Measurements from ENCODE around the gene UNC93B1.

The UNC93B1 gene

DNA sequence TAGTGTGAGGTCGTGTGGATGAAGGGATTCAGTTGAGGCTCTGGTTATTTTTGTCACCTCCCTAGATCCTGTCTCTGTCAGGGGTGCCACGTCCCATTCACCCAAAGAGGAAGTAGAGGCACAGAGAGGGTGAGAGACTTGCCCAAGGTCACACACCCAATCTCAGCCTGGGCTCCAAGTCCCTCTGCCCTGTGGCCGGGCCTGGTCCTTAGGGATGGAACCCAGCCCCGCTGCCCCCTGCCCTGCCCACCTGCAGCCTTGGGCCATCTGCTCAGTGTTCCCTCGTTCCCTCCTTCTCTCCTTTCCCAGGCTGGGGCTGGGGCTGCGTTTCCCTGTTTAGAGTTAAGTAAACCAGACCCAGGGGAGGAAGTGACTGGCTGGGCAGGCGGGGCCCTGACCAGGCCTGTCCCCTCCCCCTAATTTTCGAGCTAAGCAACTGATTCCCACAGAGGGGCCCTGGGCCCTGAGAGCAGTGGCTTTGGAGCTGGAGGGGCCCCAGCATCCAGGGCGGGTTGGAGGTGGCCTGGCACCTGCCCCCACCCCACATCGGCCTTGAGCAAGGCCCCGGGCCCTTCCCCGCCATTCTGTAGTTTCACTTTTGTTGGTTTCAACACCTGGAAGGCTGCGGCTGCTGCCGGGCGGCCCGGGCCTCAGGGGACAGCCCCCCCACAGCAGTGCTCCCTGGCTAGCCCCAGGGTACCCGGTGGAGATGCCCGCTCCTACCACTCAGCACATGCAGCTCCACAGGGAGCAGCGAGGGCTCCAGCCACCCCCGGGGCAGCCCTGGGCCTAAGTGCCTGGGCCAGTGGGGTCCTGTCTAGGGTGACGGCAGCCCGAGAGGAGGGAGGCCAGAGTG is 36.4 kb upstream of the UNC93B1 start:
- no peak for DNase-seq (ENCODE audit: low read depth)

DNA sequence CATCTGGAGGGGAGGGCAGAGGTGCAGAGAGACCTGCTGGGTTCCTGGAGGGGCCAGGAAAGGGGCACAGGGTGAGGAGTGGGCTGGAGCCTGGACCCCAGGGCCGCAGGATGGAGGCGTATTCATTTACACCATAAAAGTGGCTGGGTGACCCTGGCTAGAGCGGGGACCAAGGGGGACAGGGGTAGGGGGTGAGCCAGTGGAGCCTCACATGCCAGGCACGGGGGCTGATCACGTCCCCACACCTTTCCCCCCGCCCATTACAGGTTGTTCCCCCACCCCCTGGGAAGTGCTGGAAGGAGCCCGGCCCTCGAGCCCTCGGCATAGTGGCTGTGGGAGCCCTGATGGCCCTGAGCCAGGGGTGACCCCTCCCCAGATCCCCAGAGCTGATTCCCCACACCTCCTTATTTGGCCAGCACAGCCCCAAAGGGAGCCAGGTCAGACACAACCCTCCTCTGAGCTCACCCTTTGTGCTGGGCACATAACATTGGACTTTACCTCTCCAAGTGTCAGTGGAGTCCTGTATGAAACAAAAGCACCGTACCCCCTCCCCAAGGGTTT is 35.7 kb upstream of the UNC93B1 start:
- DNase-seq (ENCODE audit: low read depth), result no peak

DNA sequence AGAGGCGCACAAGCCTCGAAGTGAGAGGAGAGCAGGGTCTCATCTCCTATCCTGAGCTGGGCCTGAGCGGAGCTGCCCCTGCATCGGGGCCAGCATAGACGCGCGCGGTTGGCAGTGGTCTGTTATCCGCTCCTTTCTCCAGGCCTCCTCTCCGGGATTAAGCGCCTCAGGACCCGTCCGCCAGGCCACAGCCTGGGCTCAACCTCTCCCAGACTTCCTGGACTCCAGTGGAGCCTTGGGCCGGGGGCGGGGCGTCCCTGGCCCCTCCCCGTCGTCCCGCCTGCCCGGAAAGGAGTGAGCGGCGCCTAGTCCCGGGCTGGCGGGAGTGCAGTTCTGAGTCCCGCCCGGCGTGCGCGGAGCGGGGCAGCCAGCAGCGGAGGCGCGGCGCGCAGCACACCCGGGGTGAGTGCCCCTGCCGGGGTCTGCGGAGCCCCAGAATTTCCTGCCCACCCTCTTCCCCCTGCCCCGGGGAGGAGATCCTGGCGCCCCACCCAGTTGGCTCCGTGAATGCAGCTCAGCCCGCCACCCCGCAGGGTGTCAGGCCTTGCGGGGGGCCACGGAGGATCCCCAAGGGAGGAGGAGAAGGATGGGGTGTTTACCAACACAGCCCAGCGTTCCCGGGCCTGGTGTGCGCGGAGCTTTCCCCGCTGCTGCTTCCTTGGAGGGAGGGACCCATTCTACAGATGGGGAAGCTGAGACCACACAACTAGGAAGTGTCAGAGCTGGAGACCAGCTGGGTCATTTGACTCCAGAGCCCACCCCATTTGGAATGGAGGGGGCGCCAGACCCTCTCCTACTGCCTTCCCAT is 35.0 kb upstream of the UNC93B1 start, which contains the start of gene TCIRG1:
TSS of gene TCIRG1 (plus strand) at position 308 of the 808 bp plus-strand sequence. CDS start 2,247 bp downstream, outside the sequence.
- peak; percentile 45 for DNase-seq (ENCODE audit: low read depth)

DNA sequence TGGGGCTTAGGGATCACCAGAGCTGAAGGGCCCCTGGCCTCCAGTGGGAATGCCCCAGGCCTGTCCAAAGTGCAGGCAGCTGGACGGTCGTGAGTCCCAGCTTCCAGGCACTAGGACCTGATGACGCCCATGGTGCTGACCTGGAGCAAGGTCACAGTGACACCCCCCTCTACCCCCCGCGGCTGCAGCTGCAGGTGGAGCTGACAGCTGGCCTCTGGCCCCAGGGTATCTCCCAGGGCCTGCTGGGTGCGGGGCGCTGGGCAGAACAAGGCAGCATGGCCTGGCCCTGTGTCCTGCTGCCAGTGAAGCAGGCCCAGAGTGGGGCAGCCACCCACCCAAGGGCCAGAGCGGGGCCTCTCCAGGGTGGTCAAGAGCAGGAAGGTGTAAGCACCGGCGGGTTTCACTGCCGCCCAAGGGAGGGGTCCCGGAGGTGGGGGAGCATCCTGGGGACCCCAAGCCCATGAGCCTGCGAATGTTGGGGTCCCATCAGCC is 34.4 kb upstream of the UNC93B1 start:
- no peak for DNase-seq (ENCODE audit: low read depth)

DNA sequence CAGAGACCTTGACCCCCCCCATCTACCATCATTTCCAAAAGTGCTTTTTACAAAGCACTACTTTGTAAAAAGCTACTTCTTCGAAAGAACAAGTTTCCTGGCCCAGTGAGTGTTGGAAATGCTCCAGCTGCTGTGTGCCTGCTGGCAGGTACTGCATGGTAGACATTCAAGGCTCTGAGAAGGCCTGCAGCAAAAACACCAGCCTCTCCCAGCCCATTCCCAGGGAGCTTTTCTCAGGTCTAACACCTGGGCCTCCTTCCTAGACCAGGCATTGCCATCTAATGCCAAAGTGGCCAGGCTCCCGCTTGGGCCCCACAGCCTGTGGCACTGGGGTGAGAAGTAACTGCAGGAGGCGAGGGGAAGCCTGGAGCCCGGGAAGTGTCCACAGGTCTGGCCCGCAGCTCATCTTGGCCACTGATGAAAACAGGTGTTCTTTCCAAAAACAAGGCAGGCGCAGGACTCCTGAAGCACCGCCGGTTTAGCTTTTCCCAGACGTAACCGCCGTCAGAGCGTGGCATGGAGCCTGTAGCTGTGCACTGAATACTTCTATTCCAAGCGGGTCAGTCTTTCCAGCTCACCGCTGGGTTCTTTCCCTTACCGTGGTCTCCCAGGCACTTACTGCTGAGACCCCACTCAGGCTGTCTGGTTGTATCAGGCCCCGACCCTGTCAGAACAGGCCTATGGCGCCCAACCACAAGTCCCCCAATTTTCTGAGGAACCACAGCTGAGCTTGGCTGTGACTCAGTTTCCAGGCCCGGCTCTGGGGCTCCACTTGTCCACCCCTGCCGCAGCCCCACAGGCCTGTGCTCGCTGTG is 33.7 kb upstream of the UNC93B1 start:
- DNase-seq (ENCODE audit: low read depth), result no peak

DNA sequence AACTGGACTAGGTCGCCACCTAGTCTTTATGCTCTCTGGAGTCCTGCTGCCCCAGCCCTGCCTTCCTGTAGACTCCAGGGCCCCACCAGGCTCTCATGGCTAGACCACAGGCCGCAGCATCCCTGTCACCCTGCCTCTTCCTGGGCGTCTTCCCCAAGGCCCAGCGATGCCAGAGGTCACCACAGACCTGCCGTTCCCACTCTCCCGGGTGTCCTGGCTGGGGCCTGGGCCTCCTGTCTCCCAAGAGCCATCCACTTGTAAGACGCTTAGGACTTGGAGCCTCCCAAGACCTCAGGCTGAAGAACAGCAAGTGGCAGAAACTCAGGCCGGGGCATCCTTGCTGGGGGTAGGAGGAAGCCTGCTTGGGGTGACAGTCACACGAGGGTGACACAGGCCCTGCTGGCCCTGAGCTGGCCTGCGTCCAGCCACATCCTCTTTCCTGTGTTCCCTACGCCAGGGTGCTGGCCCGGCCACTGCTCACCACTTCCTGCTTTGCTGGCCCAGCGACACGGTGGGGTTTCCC is 32.9 kb upstream of the UNC93B1 start:
- no peak for DNase-seq (ENCODE audit: low read depth)

DNA sequence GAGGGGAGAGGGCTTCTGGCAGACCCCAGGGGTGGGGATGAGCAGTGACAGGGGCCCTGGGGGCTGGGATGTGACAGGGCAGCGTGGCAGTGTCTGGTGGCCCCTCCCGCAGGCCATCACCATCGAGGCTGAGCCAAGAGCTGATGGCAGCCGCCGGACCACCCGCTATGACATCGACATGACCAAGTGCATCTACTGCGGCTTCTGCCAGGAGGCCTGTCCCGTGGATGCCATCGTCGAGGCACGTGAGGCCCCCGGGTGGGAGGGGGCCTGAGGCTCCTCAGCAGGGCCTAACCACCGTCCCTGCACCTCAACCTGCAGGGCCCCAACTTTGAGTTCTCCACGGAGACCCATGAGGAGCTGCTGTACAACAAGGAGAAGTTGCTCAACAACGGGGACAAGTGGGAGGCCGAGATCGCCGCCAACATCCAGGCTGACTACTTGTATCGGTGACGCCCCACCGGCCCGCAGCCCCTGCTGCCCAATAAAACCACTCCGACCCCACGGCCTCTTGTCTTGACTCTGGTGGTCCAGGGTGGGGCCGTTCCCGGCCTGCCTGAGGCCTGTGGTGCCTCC is 32.3 kb upstream of the UNC93B1 start:
- DNase-seq (ENCODE audit: low read depth), result no peak

DNA sequence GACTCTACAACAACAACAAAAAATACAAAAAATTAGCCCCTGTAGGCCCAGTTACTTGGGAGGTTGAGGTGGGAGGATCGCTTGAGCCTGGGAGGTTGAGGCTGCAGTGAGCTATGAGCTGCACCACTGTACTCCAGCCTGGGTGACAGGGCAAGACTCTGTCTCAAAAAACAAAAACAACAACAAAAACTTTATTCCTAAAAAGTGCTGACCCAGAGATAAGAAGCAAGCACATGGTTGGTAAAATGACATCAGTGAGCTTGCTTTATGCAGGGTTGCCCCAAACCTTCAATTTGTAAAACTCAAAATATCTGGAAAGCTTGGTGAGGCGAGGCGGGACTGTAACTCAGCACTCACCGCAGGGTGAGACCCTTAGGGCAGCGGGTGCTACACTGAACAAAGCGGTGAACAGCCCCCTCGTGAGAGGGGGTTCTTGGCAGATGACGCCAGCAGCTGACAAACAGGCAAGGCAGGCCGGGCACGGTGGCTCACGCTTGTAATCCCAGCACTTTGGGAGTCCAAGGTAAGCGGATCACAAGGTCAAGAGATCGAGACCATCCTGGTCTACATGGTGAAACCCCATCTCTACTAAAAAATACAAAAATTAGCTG is 31.5 kb upstream of the UNC93B1 start:
- no peak for DNase-seq (ENCODE audit: low read depth)

DNA sequence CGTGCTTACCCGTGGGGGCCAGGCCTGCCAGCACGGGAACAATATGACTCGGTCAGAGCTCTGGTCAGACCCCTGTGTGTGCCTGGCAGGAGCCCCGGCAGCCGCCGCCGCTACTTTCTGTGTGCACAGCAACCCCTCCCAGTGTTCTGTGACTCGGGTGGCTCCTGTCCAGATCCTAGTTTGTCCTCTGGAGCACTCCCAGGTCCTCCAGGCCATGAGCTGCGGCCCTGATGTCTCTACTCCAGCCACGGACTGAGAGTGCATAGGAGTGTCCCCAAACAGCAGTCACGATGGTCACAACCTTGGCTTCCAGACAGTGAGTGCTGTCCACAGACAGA is 29.8 kb upstream of the UNC93B1 start:
- DNase-seq (ENCODE audit: low read depth), result no peak

DNA sequence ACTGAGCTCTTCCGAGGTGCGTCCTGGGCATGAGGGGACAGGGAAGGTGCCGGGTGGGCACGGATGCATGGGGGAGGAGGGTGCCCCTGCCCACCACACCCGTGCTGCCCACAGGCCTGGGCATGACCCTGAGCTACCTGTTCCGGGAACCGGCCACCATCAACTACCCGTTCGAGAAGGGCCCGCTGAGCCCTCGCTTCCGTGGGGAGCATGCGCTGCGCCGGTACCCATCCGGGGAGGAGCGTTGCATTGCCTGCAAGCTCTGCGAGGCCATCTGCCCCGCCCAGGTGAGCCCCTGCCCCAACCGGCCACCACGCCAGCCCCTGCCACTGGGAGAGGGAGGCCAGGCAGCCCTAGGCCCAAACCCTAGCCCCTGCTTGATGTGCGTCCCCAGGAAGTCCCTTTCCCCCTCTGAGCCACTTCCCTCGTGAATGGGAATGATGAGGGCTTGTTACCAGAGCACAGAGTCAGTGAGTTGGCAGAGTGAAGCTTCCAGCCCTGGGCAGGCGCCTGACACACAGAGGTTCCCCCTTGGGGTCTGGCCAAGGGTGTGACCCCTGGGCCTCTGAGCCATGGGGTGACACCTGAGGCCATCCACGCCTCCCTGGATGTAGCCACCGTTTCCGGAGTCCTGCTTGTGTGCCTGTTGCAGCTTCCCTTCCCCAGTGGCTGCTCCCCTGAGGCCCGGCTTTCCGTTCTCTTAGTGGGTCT is 29.3 kb upstream of the UNC93B1 start:
- DNase-seq (ENCODE audit: low read depth), result no peak

DNA sequence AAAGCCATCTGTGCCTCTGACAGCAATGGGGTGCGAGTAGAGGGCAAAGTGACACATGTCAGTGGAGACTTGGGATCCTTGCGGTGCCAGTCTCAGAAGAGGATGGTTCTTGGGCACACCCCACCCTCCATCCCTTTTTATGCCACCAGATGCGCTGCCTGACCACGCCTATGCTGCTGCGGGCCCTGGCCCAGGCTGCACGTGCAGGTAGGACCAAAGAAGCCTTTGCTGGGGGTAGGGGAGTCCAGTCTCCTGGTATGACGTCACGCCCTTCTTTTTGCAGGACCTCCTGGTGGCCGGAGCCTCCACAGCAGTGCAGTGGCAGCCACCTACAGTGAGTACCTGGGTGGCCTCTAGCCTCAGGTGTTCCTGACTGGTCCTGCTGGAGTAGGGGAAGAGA is 28.1 kb upstream of the UNC93B1 start:
- DNase-seq (ENCODE audit: low read depth), result no peak

DNA sequence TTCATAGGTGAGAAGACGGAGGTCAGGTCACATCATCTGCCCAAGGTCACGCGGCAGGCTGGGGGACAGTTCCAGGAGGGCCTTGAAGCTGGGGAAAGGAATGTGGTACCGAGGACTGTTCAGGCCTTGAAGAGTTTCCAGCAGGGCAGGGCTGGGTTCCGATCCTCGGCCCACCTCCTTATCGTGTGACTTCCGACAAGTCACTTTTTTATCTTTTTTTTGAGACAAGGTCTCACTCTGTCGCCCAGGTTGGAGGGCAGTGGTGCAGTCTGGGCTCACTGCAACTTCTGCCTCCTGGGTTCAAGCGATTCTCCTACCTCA is 27.2 kb upstream of the UNC93B1 start:
- DNase-seq (ENCODE audit: low read depth), result no peak

DNA sequence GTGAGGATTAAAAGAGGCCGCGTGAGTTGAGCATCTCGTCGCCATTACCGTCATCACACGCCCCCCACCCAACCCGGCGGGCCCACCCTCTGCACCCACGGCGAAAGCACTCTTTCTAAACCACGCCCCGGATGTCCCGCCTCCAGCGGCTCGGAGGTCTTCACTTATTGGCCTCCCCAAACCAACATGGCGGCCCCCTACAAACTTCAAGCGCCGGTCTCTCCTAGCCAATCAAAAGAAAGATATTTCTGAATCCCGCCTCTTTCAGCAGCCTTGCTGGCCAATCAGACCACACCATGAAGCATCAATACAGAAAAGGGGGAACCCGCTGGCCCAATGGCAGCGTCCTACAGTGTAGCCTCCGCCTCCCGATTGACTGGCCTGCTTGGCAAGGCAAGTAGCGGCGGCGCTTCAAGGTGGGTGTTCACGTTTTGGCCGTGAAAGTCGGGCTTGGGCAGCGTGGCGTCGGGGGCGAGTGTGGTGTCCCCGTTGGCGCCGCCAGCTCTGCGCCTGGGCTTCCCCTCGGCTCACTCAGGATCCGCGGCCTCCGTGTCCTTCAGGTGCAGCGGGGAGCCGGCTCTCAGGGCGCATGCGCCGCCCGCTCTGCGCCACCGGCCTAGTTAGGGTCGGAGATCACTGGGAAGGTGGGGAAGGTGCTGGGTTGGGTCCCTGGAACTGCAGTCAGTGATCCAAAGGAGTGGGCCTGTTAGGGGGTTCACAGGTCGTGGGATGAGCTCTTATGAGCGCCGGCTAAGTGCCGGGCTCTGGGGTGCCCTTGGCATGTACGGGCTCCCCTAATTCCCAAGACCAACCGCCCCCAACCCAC is 26.6 kb upstream of the UNC93B1 start, which contains the start of gene NDUFS8:
TSS of gene NDUFS8 (plus strand) at position 364 of the 826 bp plus-strand sequence. CDS start 1,471 bp downstream, outside the sequence.
- peak; percentile 97 for DNase-seq (ENCODE audit: low read depth)

DNA sequence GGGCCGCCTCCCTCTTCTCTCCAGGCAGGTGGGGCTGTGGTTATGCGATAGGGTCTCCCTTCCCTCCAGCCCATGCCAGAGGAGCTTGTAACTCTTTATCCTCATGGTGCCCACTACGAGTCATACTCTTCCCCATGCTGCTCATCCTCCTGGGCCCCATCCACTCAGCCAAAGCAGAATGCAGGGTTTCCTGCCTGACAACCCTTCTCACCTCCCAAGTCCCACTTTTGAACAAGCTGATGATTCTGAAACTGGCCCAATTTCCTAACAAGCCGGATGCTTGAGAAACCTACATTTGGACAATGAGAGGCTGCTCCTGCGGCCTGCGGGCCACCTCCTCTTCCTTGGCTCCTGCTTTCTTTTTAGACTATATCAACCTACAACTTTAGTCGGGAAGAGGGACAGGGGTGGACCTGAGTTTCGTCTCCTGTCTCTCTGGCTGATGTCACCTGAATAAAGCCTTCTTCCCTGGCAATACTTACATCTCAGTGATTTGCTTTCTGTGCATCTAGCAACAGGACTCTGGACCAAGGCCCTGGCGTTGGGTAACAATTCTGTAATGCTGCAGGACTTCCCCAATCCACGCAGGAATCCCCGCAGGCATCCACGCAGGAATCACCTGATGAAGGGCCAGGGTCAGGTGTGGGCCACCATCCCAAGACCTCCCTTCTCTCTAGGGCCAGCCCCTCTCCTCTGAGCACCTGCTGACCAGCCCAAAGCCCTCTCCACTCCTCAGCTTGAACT is 25.1 kb upstream of the UNC93B1 start:
- no peak for DNase-seq (ENCODE audit: low read depth)

DNA sequence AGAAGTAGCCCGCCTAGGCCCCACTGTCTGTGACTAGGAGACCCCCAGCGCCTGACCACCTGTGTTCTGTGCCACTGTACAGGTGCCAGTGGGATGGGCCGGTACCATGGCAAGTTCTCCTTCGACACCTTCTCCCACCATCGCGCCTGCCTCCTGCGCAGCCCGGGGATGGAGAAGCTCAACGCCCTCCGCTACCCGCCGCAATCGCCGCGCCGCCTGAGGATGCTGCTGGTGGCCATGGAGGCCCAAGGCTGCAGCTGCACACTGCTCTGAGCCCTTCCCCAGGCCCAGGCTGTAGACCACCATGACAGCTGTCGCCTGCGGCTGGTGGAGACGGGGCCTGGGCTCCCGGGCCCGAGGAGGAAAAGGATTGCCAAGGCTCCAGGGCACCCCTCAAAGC is 23.8 kb upstream of the UNC93B1 start:
- DNase-seq (ENCODE audit: low read depth), result no peak

DNA sequence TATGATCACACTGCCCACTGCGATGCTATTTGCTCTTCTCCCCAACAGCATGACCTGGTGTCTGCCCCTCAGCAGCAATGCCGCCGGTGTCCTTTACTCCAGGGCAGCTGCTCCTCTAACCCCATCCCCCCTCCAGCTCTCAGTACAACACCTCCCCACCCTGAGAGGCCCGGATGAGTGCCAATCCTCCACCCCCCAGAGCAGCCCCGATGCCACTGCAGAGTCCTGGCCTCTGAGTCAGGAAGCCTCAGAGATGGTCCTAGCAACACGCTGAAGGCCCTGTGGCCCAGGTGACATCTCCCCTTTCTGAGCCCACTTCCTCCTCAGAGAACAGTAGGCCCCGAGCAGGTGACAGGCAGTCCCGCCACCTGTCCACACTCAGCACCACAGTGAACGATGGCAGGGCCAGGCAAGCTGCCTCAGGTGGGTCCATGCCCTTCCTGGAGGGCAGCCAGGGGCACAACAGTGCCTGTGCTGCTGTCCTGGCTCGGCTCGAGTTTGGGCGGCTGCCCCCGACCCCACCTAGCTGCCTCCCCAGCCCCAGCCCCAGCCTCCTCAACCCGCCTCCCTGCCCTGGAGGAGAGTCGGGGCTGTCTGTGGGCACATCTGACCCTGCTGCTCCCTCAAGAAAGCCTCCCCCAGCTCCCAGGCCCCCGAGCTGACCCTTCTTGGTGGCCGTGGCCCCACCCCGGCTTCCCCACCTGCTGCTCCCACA is 22.7 kb upstream of the UNC93B1 start:
- no peak for DNase-seq (ENCODE audit: low read depth)

DNA sequence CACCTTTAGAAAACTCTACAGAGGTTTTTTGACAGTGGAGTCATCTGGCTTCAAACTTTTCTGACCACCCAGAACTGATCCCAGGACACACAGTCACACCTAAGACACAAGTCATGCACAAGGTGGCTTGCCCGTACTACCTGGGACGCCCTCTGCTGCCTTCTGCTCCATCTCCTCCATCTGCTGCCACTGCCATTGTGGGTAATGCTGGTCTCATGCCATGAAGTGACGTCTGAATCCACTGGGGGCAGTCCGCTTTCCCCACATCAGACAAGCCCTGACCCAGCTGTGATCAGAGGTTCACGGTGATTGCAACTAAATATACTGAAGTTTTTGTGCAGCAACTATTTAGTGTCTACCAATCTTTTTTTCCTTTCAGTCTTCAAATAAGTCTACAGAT is 21.1 kb upstream of the UNC93B1 start:
- DNase-seq (ENCODE audit: low read depth), result no peak

DNA sequence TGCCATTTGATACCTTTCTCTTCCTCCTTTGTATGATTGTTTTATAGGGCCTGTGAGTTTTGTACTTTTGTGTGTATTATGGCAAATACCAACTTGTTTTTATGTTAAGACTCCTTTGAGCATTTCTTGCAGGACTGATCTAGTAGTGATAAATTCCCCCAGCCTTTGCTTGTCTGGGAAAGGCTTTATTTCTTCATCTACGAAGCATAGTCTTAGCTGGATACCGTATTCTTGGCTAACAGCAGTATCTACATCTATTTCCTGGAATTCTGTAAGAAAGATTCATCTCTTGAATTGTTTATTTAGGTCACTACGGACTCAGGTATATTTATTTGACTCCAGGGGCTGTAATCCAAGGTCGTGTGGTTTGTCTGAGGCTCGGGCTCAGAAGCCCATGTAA is 20.6 kb upstream of the UNC93B1 start:
- no peak for DNase-seq (ENCODE audit: low read depth)
